Muscle layer of colon (tissue), 2 donors: ENCODE measurements around the gene OR52N4.
"Not testable (repeated sequence)": the region's sequence is repeated elsewhere in the genome, so short reads cannot be mapped to it uniquely, and the experiment has no call there.

Experiments used
- H3K27ac ChIP-seq: one replicate; pipeline ENCODE4 v1.7.0; 2013; ENCODE audit warnings: low read depth, mild to moderate bottlenecking, low read length, moderate library complexity
- H3K27me3 ChIP-seq, 2 donors: one replicate each; pipeline ENCODE4 v1.7.0; 2013; ENCODE audit warnings: low read length in 2 of 2, mild to moderate bottlenecking in 2 of 2; ENCODE audit not compliant: insufficient read depth in 2 of 2, control insufficient read depth in 1 of 2
- H3K36me3 ChIP-seq: one replicate; pipeline ENCODE4 v1.7.0; 2013; ENCODE audit warnings: mild to moderate bottlenecking, low read length; ENCODE audit not compliant: insufficient read depth
- H3K4me1 ChIP-seq: one replicate; pipeline ENCODE4 v1.7.0; 2013; ENCODE audit warnings: mild to moderate bottlenecking, low read length; ENCODE audit not compliant: insufficient read depth
- H3K4me3 ChIP-seq, 2 donors: one replicate each; pipeline ENCODE4 v1.7.0; 2013; ENCODE audit warnings: low read length in 2 of 2, low read depth in 1 of 2, mild to moderate bottlenecking in 1 of 2, moderate library complexity in 1 of 2
- H3K9ac ChIP-seq: one replicate; pipeline ENCODE4 v1.7.0; 2013; ENCODE audit warnings: low read length
- H3K9me3 ChIP-seq: one replicate; pipeline ENCODE4 v1.7.0; 2013; ENCODE audit warnings: mild to moderate bottlenecking, low read length
- donor health status: abdominal sarcoma.
- donor health status: Adenocarcinoma of cecum.

The OR52N4 gene

GRCh38 chr11:5753943-5754342 is at the start of gene OR52N4:
TSS of gene OR52N4 (plus strand) at chr11:5754243. CDS start at chr11:5754741, 498 bp downstream.
- H3K9ac ChIP-seq = no peak within 1 kb of the TSS
- no peaks in the 10 kb centered on the region for H3K27me3 ChIP-seq
- no peaks in the 10 kb centered on the region for H3K4me1 ChIP-seq
- no peak within 1 kb of the TSS for H3K27ac ChIP-seq
- H3K9me3 ChIP-seq = no peaks in the 10 kb centered on the region
- H3K36me3 ChIP-seq = no peaks in the 10 kb centered on the region
- no peak within 1 kb of the TSS for H3K4me3 ChIP-seq

GRCh38 chr11:5705688-5706087 is 48.4 kb upstream of the OR52N4 start:
- no peak overlapping the region for H3K4me3 ChIP-seq
- no peaks in the 10 kb centered on the region for H3K4me1 ChIP-seq
- H3K9ac ChIP-seq = no peak overlapping the region
- no peak overlapping the region for H3K27ac ChIP-seq
- H3K27me3 ChIP-seq = no peaks in the 10 kb centered on the region
- H3K36me3 ChIP-seq = peaks cover 6% of the 10 kb centered on the region
- H3K9me3 ChIP-seq = no peaks in the 10 kb centered on the region

GRCh38 chr11:5712507-5712906 is 41.5 kb upstream of the OR52N4 start:
- H3K36me3 ChIP-seq = peaks cover 6% of the 10 kb centered on the region
- no peaks in the 10 kb centered on the region for H3K4me1 ChIP-seq
- no peaks in the 10 kb centered on the region for H3K9me3 ChIP-seq
- H3K9ac ChIP-seq = no peak overlapping the region
- H3K27ac ChIP-seq = no peak overlapping the region
- no peak overlapping the region for H3K4me3 ChIP-seq
- no peaks in the 10 kb centered on the region for H3K27me3 ChIP-seq

- H3K27ac ChIP-seq = no peak overlapping the region
- H3K9ac ChIP-seq = no peak overlapping the region
- no peaks in the 10 kb centered on the region for H3K9me3 ChIP-seq
- H3K36me3 ChIP-seq = no peaks in the 10 kb centered on the region
- H3K4me3 ChIP-seq = no peak overlapping the region
- no peaks in the 10 kb centered on the region for H3K4me1 ChIP-seq
- no peaks in the 10 kb centered on the region for H3K27me3 ChIP-seq
Observed at GRCh38 chr11:5713695-5714094, 40.3 kb upstream of the OR52N4 start.

- not testable (repeated sequence) for H3K9ac ChIP-seq, H3K27me3 ChIP-seq, H3K4me1 ChIP-seq, H3K36me3 ChIP-seq, H3K9me3 ChIP-seq, H3K4me3 ChIP-seq, H3K27ac ChIP-seq
Observed at GRCh38 chr11:5716518-5716917, 37.5 kb upstream of the OR52N4 start.

GRCh38 chr11:5719703-5720495 is 34.1 kb upstream of the OR52N4 start:
- no peaks in the 10 kb centered on the region for H3K27me3 ChIP-seq
- no peaks in the 10 kb centered on the region for H3K36me3 ChIP-seq
- H3K4me3 ChIP-seq = no peak overlapping the region
- no peaks in the 10 kb centered on the region for H3K9me3 ChIP-seq
- H3K9ac ChIP-seq = no peak overlapping the region
- no peak overlapping the region for H3K27ac ChIP-seq
- no peaks in the 10 kb centered on the region for H3K4me1 ChIP-seq

GRCh38 chr11:5722622-5723021 is 31.4 kb upstream of the OR52N4 start:
- H3K9ac ChIP-seq = no peak overlapping the region
- H3K9me3 ChIP-seq = no peaks in the 10 kb centered on the region
- H3K27ac ChIP-seq = no peak overlapping the region
- no peaks in the 10 kb centered on the region for H3K27me3 ChIP-seq
- H3K36me3 ChIP-seq = no peaks in the 10 kb centered on the region
- H3K4me1 ChIP-seq = no peaks in the 10 kb centered on the region
- no peak overlapping the region for H3K4me3 ChIP-seq

GRCh38 chr11:5726351-5726750 is 27.7 kb upstream of the OR52N4 start:
- no peaks in the 10 kb centered on the region for H3K27me3 ChIP-seq

GRCh38 chr11:5727691-5728090 is 26.4 kb upstream of the OR52N4 start:
- H3K9me3 ChIP-seq = no peaks in the 10 kb centered on the region
- H3K4me3 ChIP-seq = no peak overlapping the region
- no peak overlapping the region for H3K27ac ChIP-seq
- no peak overlapping the region for H3K9ac ChIP-seq
- H3K4me1 ChIP-seq = no peaks in the 10 kb centered on the region
- no peaks in the 10 kb centered on the region for H3K36me3 ChIP-seq
- H3K27me3 ChIP-seq = no peaks in the 10 kb centered on the region

More at GRCh38 chr11:5726351-5726750, 27.7 kb upstream of the OR52N4 start:
- H3K9ac ChIP-seq = no peak overlapping the region
- H3K27ac ChIP-seq = no peak overlapping the region
- H3K4me1 ChIP-seq = no peaks in the 10 kb centered on the region
- H3K9me3 ChIP-seq = no peaks in the 10 kb centered on the region
- no peak overlapping the region for H3K4me3 ChIP-seq
- no peaks in the 10 kb centered on the region for H3K36me3 ChIP-seq

- Histone ChIP-seq H3K27me3 (no peaks in the 10 kb centered on the region), H3K9me3 (peaks cover under 1% of the 10 kb centered on the region), H3K27ac (no peak within 1 kb of the TSS), H3K4me1 (no peaks in the 10 kb centered on the region), H3K4me3 (no peak within 1 kb of the TSS), H3K36me3 (no peaks in the 10 kb centered on the region), H3K9ac (no peak within 1 kb of the TSS)
Observed at GRCh38 chr11:5736396-5736795, 17.6 kb upstream of the OR52N4 start, which contains the start of gene OR56B1. TSS of gene OR56B1 (plus strand) at chr11:5736448. CDS start at chr11:5736517, 69 bp downstream.

GRCh38 chr11:5737091-5737490 is 17.0 kb upstream of the OR52N4 start:
- Histone ChIP-seq H3K36me3 (no peaks in the 10 kb centered on the region), H3K9ac (no peak overlapping the region)

More at GRCh38 chr11:5737091-5737490, 17.0 kb upstream of the OR52N4 start:
- peaks cover 4% of the 10 kb centered on the region for H3K9me3 ChIP-seq
- no peaks in the 10 kb centered on the region for H3K4me1 ChIP-seq
- no peak overlapping the region for H3K27ac ChIP-seq
- no peak overlapping the region for H3K4me3 ChIP-seq
- H3K27me3 ChIP-seq = no peaks in the 10 kb centered on the region
